ENCODE data around the gene AGO3. TPM values are rescaled to one million over a fixed set of nuclear protein-coding genes. Genes with fewer than 3 reads are reported as not detected.

AGO3 gene
- total and polyA plus RNA-seq, 2 of the 13 experiments (the other 11 are each of a cell fraction or from before 2014, with no cell fraction given): 21.2 to 27.1 TPM

- no peak for TF ChIP-seq ZNF230 (CRISPR knock-in tag; IDR thresholded peaks at IDR 0.05)
- TF ChIP-seq ZNF317 (CRISPR knock-in tag; IDR thresholded peaks at IDR 0.05): peak; percentile 43; the same call in 1 of the 2 replicates
- TF ChIP-seq SMC3 (IDR thresholded peaks at IDR 0.05; ENCODE audit: low read length): peak; percentile 86
- TF ChIP-seq, protein P1, sequence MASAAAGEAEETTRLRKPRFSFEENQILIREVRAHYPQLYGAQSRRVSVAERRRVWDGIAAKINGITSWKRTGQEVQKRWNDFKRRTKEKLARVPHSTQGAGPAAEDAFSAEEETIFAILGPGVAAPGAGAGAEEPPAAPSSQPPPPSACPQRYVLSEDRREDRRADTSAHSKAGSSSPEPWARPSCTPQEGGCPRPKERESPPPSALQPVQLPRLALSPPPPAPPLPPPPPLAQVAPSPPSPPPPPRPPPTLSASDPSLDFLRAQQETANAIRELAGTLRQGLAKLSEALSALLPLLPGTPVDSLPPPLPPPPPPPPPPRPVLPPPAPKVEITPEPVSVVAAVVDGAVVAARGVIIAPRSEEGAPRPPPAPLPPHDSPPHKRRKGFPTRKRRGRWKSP (CRISPR knock-in tag; IDR thresholded peaks at IDR 0.05): 0 out of 2 replicates have a peak, but pooled peaks have one; percentile 46
- TF ChIP-seq ZMYM2 (CRISPR knock-in tag; IDR thresholded peaks at IDR 0.05): peak; percentile 71; the same call in 1 of the 2 replicates
- 0 out of 2 replicates have a peak, but pooled peaks have one; percentile 20 for TF ChIP-seq IRF2 (CRISPR knock-in tag; IDR thresholded peaks at IDR 0.05)
- peak; percentile 53 for TF ChIP-seq HOMEZ (CRISPR knock-in tag; IDR thresholded peaks at IDR 0.05; ENCODE audit: low read depth)
- peak; percentile 18; the same call in 1 of the 2 replicates for TF ChIP-seq NR2F6 (IDR thresholded peaks at IDR 0.05)
- no peak for TF ChIP-seq NR2F6 (CRISPR knock-in tag; IDR thresholded peaks at IDR 0.05)
- peak; percentile 24; the same call in 1 of the 2 replicates for TF ChIP-seq ZBTB26 (CRISPR knock-in tag; IDR thresholded peaks at IDR 0.05; ENCODE audit: borderline replicate concordance)
- TF ChIP-seq POGZ (CRISPR knock-in tag; IDR thresholded peaks at IDR 0.05): 0 out of 2 replicates have a peak, but pooled peaks have one; percentile 28
- TF ChIP-seq FOXA3 (CRISPR knock-in tag; IDR thresholded peaks at IDR 0.05): no peak
Measured at GRCh38 chr1:36099681-36100341, 168.9 kb downstream of the AGO3 start (continued).
